ENCODE results near the gene PLPP1. TPM values are rescaled to one million over a fixed set of nuclear protein-coding genes. Genes with fewer than 3 reads are reported as not detected.

PLPP1 gene
- total RNA-seq, 3 donors from 2014 or later, result 88.8 to 132 (median 122) TPM

DNA sequence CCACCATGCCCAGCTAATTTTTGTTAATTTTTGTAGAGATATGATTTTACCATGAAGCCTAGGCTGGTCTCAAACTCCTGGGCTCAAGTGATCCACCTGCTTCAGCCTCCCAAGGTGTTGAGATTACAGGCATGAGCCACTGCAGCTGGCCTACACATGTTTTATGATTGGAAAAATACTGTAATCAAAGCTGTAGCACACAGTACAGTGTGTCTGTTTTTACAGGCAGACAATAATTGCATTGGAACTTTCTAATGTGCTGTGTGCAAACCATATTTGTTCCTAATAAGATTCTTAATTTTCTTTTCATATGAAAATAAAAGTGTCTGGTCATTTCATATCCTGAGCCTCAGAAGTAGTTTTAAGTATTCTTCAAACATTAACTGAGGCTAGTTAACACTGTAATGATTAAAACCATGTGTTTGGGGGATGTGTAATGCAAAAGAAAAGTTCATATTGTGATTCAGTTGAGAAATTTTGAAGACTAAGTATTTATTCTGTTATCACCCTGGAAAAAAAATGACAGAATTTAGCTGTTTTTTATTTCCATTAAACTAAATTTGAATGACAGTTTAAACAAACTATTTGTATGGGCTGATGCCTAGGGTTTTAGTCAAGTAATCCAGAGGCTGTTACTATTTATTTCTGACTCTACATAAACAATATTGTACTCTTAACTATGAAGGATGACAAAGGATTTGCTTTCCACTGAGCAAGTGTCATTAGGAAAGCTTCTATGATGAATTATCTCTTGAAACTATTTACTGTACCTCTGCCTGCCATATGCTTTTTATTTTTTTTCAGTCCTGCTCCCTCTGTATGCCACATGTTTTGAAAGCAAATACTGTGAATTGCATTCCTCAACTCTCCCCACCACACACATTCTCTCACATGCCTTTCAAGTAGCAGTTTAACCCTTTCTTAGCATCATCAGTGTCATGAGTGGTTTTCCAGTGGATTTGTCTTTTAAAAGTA, 115.5 kb downstream of the PLPP1 start:
- Histone ChIP-seq H3K4me3 (no peak overlapping the region), H3K36me3 (ENCODE audit: low read depth) (no peaks in the 10 kb centered on the region), H3K9me3 (no peaks in the 10 kb centered on the region), H3K4me1 (ENCODE audit: low read depth) (peaks cover 4% of the 10 kb centered on the region)
- TF ChIP-seq, protein P1, sequence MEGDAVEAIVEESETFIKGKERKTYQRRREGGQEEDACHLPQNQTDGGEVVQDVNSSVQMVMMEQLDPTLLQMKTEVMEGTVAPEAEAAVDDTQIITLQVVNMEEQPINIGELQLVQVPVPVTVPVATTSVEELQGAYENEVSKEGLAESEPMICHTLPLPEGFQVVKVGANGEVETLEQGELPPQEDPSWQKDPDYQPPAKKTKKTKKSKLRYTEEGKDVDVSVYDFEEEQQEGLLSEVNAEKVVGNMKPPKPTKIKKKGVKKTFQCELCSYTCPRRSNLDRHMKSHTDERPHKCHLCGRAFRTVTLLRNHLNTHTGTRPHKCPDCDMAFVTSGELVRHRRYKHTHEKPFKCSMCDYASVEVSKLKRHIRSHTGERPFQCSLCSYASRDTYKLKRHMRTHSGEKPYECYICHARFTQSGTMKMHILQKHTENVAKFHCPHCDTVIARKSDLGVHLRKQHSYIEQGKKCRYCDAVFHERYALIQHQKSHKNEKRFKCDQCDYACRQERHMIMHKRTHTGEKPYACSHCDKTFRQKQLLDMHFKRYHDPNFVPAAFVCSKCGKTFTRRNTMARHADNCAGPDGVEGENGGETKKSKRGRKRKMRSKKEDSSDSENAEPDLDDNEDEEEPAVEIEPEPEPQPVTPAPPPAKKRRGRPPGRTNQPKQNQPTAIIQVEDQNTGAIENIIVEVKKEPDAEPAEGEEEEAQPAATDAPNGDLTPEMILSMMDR (IDR thresholded peaks at IDR 0.05), result no peak
- ATAC-seq (peak; percentile 72), DNase-seq (no peak)
- intact Hi-C loops (cut with DNase I, micrococcal nuclease), result no loop called here

DNA sequence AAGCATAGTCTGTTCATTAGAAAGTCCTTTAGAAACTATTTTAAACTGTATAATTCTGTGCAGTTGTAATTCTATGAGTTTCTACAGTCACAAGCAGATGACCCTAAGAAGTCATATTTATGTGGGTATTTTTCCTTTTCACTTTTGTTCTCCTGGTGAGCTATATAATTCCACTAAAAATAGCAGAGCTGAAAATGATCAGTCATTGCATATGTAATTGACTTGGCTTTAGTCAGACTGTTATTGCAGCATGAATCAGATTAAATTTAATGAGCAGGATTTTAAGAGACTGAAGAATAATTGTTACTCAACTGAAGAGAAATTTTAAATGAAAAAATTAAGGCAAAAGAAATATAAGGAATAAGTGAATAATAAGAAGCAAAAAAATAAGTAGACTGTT, 118.5 kb downstream of the PLPP1 start:
- ATAC-seq (no peak), DNase-seq (no peak)
- intact Hi-C loops (cut with DNase I, micrococcal nuclease), result no loop called here
- Histone ChIP-seq H3K9me3 (no peaks in the 10 kb centered on the region), H3K36me3 (ENCODE audit: low read depth) (no peaks in the 10 kb centered on the region), H3K4me1 (ENCODE audit: low read depth) (peaks cover 4% of the 10 kb centered on the region), H3K4me3 (no peak overlapping the region)
- TF ChIP-seq, protein P1 (IDR thresholded peaks at IDR 0.05), result no peak

DNA sequence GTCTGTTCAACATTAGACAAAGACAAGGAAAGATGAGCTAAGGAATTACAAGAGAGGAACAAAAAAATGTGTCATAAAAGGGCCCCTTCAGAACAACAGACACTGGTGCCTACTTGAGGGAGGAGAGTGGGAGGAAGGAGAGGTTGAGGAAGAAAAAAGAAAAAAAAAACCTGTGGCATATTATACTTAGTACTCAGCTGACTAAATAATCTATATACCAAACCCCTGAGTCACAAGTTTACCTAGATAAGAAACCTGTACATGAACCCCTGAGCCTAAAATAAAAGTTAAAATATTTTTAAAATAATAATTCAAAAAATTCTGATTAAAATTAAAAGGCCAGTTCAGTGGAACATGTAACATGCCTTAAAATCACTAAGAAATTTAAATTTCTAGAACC, 119.7 kb downstream of the PLPP1 start:
- TF ChIP-seq, protein P1 (IDR thresholded peaks at IDR 0.05), result no peak
- Histone ChIP-seq H3K36me3 (ENCODE audit: low read depth) (no peaks in the 10 kb centered on the region), H3K4me3 (no peak overlapping the region), H3K4me1 (ENCODE audit: low read depth) (peaks cover 2% of the 10 kb centered on the region), H3K9me3 (no peaks in the 10 kb centered on the region)
- intact Hi-C loops (cut with DNase I, micrococcal nuclease), result no loop called here
- no peak for ATAC-seq
- DNase-seq, result no peak

DNA sequence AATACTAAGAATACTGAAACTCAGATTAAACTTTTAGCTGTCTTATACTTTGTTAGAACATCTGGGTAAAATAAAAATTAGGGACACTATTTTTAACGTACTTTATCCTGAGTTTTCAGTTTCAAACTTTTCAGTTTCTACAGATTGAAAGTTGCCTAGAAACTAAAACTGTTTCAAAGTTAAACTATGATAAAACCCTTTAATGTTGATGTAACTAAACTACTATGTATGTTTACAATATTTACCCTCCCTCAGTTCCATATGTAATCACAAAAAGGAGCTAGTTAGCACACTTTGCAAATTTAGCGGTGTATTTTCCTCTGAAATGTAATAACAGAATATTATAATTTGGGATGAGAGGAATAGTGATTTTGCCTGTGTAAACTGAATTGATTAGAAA, 121.1 kb downstream of the PLPP1 start:
- intact Hi-C loops (cut with DNase I, micrococcal nuclease), result no loop called here
- ATAC-seq, result no peak

DNA sequence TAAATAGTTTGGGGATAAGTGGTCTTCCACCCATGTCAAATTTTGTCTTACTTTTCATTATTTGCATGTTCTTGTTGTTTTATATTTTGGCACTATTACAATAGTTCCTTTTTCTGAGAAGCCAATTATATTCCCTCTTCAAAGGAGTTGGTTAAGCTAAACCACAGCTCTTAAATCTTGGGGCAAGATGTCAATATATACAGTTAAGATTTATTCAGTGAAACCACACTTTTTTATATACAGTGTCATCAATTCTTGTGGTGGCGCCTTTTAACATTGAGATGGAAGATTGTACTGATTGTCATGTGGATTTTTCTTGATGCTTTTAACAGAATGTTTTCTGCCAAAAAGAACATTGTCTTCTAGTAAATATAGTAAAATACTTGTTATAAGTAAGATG, 122.9 kb downstream of the PLPP1 start:
- H3K9me3 ChIP-seq, result no peaks in the 10 kb centered on the region
- H3K36me3 ChIP-seq (ENCODE audit: low read depth), result no peaks in the 10 kb centered on the region
- intact Hi-C loops (cut with DNase I, micrococcal nuclease), result no loop called here
- TF ChIP-seq, protein P1 (IDR thresholded peaks at IDR 0.05), result no peak
- no peak for ATAC-seq
- H3K4me3 ChIP-seq, result no peak overlapping the region
- peaks cover 7% of the 10 kb centered on the region for H3K4me1 ChIP-seq (ENCODE audit: low read depth)
- DNase-seq, result no peak

More for the DNA sequence above, 121.1 kb downstream of the PLPP1 start:
- H3K4me1 ChIP-seq (ENCODE audit: low read depth), result no peaks in the 10 kb centered on the region
- DNase-seq, result no peak
- no peaks in the 10 kb centered on the region for H3K36me3 ChIP-seq (ENCODE audit: low read depth)
- TF ChIP-seq, protein P1 (IDR thresholded peaks at IDR 0.05), result no peak
- H3K9me3 ChIP-seq, result no peaks in the 10 kb centered on the region
- H3K4me3 ChIP-seq, result no peak overlapping the region

Measured in mucosa of descending colon (tissue), 3 donors.